WTC11 (cell line): ENCODE data around the gene PRKAG2. TPM values are rescaled to one million over a fixed set of nuclear protein-coding genes. Genes with fewer than 3 reads are reported as not detected.

Experiments
- ATAC-seq: fragments of 200-7000 bp; cut with Tn5 transposase; 2 replicates; pipeline ENCODE4 v1.10.0; 2021; ENCODE audit warnings: mild to moderate bottlenecking, moderate library complexity
- CTCF ChIA-PET: fragments of 300-600 bp; sonication (Branson Sonifier 250); formaldehyde crosslinking; loops from one replicate; lab custom pipeline; 2021; ENCODE audit warnings: antibody characterized with exemption; lab: Charles Lee
- POLR2A ChIA-PET: fragments of 350-600 bp; sonication (Branson Sonifier 250); formaldehyde crosslinking; loops from one replicate; lab custom pipeline; 2021; ENCODE audit warnings: antibody characterized with exemption; lab: Charles Lee
- DNase-seq: peaks from one replicate; pipeline ENCODE4 v3.0.0; 2021; ENCODE audit warnings: low spot score
- H3K27ac Mint-ChIP-seq: 2 replicates; pipeline ENCODE4 v1.8.0; 2021; ENCODE audit warnings: mixed read lengths
- H3K27me3 Mint-ChIP-seq: 2 replicates; pipeline ENCODE4 v1.8.0; 2021; ENCODE audit warnings: low read depth, mild to moderate bottlenecking, moderate library complexity, mixed read lengths
- H3K36me3 Mint-ChIP-seq: 2 replicates; pipeline ENCODE4 v1.8.0; 2021; ENCODE audit warnings: mixed read lengths
- H3K4me1 Mint-ChIP-seq: 2 replicates; pipeline ENCODE4 v1.8.0; 2022; ENCODE audit warnings: mixed read lengths
- H3K4me3 Mint-ChIP-seq: 2 replicates; pipeline ENCODE4 v1.8.0; 2021; ENCODE audit warnings: mild to moderate bottlenecking, moderate library complexity, mixed read lengths
- H3K9me3 Mint-ChIP-seq: 2 replicates; pipeline ENCODE4 v1.8.0; 2021; ENCODE audit warnings: mixed read lengths
- CBFB ChIP-seq: sonication (generic); formaldehyde crosslinking; IDR thresholded peaks from 2 replicates; pipeline ENCODE4 v1.8.1; 2022; ENCODE audit warnings: mild to moderate bottlenecking, low read depth, missing genetic modification reagents
- FOXP4 ChIP-seq: sonication (generic); formaldehyde crosslinking; IDR thresholded peaks from 2 replicates; pipeline ENCODE4 v1.8.0; 2022; ENCODE audit warnings: mild to moderate bottlenecking, missing genetic modification reagents
- HMGA2 ChIP-seq: fragments of 250-450 bp; sonication (Bioruptor Pico); IDR thresholded peaks from 2 replicates; pipeline ENCODE4 v1.4.0; 2021; ENCODE audit warnings: mild to moderate bottlenecking, moderate library complexity
- KAT7 ChIP-seq: sonication (generic); formaldehyde crosslinking; IDR thresholded peaks from 2 replicates; pipeline ENCODE4 v1.8.1; 2023; ENCODE audit warnings: missing genetic modification reagents, mild to moderate bottlenecking, borderline replicate concordance
- NR3C1 ChIP-seq: sonication (generic); formaldehyde crosslinking; conservative IDR thresholded peaks from 2 replicates; pipeline ENCODE4 v1.8.1; 2023; ENCODE audit warnings: low read depth, mild to moderate bottlenecking, missing genetic modification reagents
- OVOL2 ChIP-seq: fragments of 250-450 bp; sonication (Bioruptor Pico); IDR thresholded peaks from 2 replicates; pipeline ENCODE4 v1.9.0; 2021; ENCODE audit warnings: mild to moderate bottlenecking, borderline replicate concordance
- PREB ChIP-seq: sonication (generic); formaldehyde crosslinking; IDR thresholded peaks from 2 replicates; pipeline ENCODE4 v1.8.1; 2022; ENCODE audit warnings: mild to moderate bottlenecking, missing genetic modification reagents, moderate library complexity, borderline replicate concordance
- SMAD3 ChIP-seq: sonication (generic); formaldehyde crosslinking; IDR thresholded peaks from 2 replicates; pipeline ENCODE4 v1.8.0; 2022; ENCODE audit warnings: missing genetic modification reagents, mild to moderate bottlenecking, borderline replicate concordance
- STAT6 ChIP-seq: sonication (generic); formaldehyde crosslinking; conservative IDR thresholded peaks from 2 replicates; pipeline ENCODE4 v1.8.1; 2023; ENCODE audit warnings: mild to moderate bottlenecking, low read depth, missing genetic modification reagents, moderate library complexity
- TCF7 ChIP-seq: sonication (generic); formaldehyde crosslinking; IDR thresholded peaks from 2 replicates; pipeline ENCODE4 v1.8.0; 2022; ENCODE audit warnings: mild to moderate bottlenecking, low read depth, missing genetic modification reagents, moderate library complexity
- ZNF281 ChIP-seq: sonication (generic); formaldehyde crosslinking; IDR thresholded peaks from 2 replicates; pipeline ENCODE4 v1.8.0; 2023; ENCODE audit warnings: mild to moderate bottlenecking, missing genetic modification reagents
- ZNF532 ChIP-seq: fragments of 250-450 bp; sonication (Bioruptor Pico); IDR thresholded peaks from 2 replicates; pipeline ENCODE4 v1.9.0; 2021; ENCODE audit warnings: mild to moderate bottlenecking, borderline replicate concordance
- total RNA-seq: library from RNA; stranded (reverse); gene quantifications from 3 replicates; pipeline ENCODE4 v1.2.3, GENCODE V29; 2021
- TF ChIP-seq, protein P1 (sequence below): sonication (generic); formaldehyde crosslinking; IDR thresholded peaks from 2 replicates; pipeline ENCODE4 v1.8.0; 2022; ENCODE audit warnings: mild to moderate bottlenecking, missing genetic modification reagents

The PRKAG2 gene
- total RNA-seq, 1 experiment from 2014 or later, result 20.3 TPM

- H3K4me1 Mint-ChIP-seq, result no peaks in the 10 kb centered on the region
- no peak for DNase-seq
- ChIA-PET CTCF (no interaction called here), POLR2A (no interaction called here)
- no peak for ATAC-seq
- no peak overlapping the region for H3K4me3 Mint-ChIP-seq
- H3K27me3 Mint-ChIP-seq, result no peaks in the 10 kb centered on the region; the same call in 1 of the 2 replicates
- H3K36me3 Mint-ChIP-seq, result no peaks in the 10 kb centered on the region
- no peak overlapping the region for H3K27ac Mint-ChIP-seq
- TF ChIP-seq PREB (CRISPR knock-in tag) (no peak), ZNF532 (CRISPR knock-in tag) (no peak), KAT7 (CRISPR knock-in tag) (no peak), SMAD3 (no peak), FOXP4 (CRISPR knock-in tag) (no peak), HMGA2 (no peak), CBFB (CRISPR knock-in tag) (no peak), ZNF281 (CRISPR knock-in tag) (no peak), STAT6 (no peak), OVOL2 (CRISPR knock-in tag) (no peak), TCF7 (CRISPR knock-in tag) (no peak), NR3C1 (CRISPR knock-in tag) (no peak)
- TF ChIP-seq, protein P1, sequence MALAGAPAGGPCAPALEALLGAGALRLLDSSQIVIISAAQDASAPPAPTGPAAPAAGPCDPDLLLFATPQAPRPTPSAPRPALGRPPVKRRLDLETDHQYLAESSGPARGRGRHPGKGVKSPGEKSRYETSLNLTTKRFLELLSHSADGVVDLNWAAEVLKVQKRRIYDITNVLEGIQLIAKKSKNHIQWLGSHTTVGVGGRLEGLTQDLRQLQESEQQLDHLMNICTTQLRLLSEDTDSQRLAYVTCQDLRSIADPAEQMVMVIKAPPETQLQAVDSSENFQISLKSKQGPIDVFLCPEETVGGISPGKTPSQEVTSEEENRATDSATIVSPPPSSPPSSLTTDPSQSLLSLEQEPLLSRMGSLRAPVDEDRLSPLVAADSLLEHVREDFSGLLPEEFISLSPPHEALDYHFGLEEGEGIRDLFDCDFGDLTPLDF, result no peak
- H3K9me3 Mint-ChIP-seq, result peaks cover 5% of the 10 kb centered on the region; the same call in 1 of the 2 replicates
These were observed 28.4 kb upstream of the PRKAG2 start for GRCh38 chr7:151905353-151905752.
